Astrocyte (in vitro differentiated cells and primary cell): ENCODE data around the gene ARHGEF10L. TPM values are rescaled to one million over a fixed set of nuclear protein-coding genes. Genes with fewer than 3 reads are reported as not detected.

ENCODE experiments used
- DNase-seq: peaks from one replicate; pipeline ENCODE4 v3.0.0-alpha.2; 2010; ENCODE audit warnings: low read depth
- FAIRE-seq: peaks from 2 replicates; lab custom pipeline; 2011; peaks lifted over from hg19 to GRCh38; lab: Jason Lieb, UNC
- H2AFZ ChIP-seq: 2 replicates; pipeline ENCODE4 v1.6.0; 2012; ENCODE audit warnings: low read depth, low read length, inconsistent platforms
- H3K27ac ChIP-seq: 2 replicates; pipeline ENCODE4 v1.5.1; 2011; ENCODE audit warnings: low read depth, low read length, inconsistent platforms
- H3K27me3 ChIP-seq: 2 replicates; pipeline ENCODE4 v1.6.0; 2011; ENCODE audit warnings: low read length, inconsistent platforms; ENCODE audit not compliant: insufficient read depth
- H3K36me3 ChIP-seq: 2 replicates; pipeline ENCODE4 v1.5.1; 2011; ENCODE audit warnings: low read length, inconsistent platforms; ENCODE audit not compliant: insufficient read depth
- H3K4me1 ChIP-seq: 2 replicates; pipeline ENCODE4 v1.5.1; 2011; ENCODE audit warnings: low read length, inconsistent platforms; ENCODE audit not compliant: insufficient read depth
- H3K4me2 ChIP-seq: 2 replicates; pipeline ENCODE4 v1.6.0; 2012; ENCODE audit warnings: low read length, inconsistent platforms
- H3K4me3 ChIP-seq: 2 replicates; pipeline ENCODE4 v1.5.1; 2011; ENCODE audit warnings: low read depth, mild to moderate bottlenecking, low read length, inconsistent platforms; ENCODE audit not compliant: insufficient read depth
- H3K79me2 ChIP-seq: 2 replicates; pipeline ENCODE4 v1.6.0; 2012; ENCODE audit warnings: mild to moderate bottlenecking, low read length, inconsistent platforms; ENCODE audit not compliant: insufficient read depth
- H3K9ac ChIP-seq: 2 replicates; pipeline ENCODE4 v1.6.0; 2012; ENCODE audit warnings: mild to moderate bottlenecking, low read length, inconsistent platforms
- H3K9me3 ChIP-seq: 2 replicates; pipeline ENCODE4 v1.5.1; 2012; ENCODE audit warnings: low read depth, mild to moderate bottlenecking, low read length, inconsistent platforms; ENCODE audit not compliant: insufficient read depth
- H4K20me1 ChIP-seq: 2 replicates; pipeline ENCODE4 v1.6.0; 2012; ENCODE audit warnings: low read length, inconsistent platforms; ENCODE audit not compliant: insufficient read depth
- H3K27ac Mint-ChIP-seq: one replicate; pipeline ENCODE4 v1.8.0; 2021; ENCODE audit warnings: mild to moderate bottlenecking, mixed read lengths; ENCODE audit not compliant: unreplicated experiment
- H3K27me3 Mint-ChIP-seq: one replicate; pipeline ENCODE4 v1.8.0; 2021; ENCODE audit warnings: low read depth, mixed read lengths; ENCODE audit not compliant: unreplicated experiment
- H3K36me3 Mint-ChIP-seq: one replicate; pipeline ENCODE4 v1.8.0; 2021; ENCODE audit warnings: low read depth, mixed read lengths; ENCODE audit not compliant: unreplicated experiment
- H3K4me1 Mint-ChIP-seq: one replicate; pipeline ENCODE4 v1.8.0; 2021; ENCODE audit warnings: low read depth, mixed read lengths; ENCODE audit not compliant: unreplicated experiment
- H3K4me3 Mint-ChIP-seq: one replicate; pipeline ENCODE4 v1.8.0; 2021; ENCODE audit warnings: mild to moderate bottlenecking, moderate library complexity, mixed read lengths; ENCODE audit not compliant: unreplicated experiment
- H3K9me3 Mint-ChIP-seq: one replicate; pipeline ENCODE4 v1.8.0; 2021; ENCODE audit warnings: mild to moderate bottlenecking, mixed read lengths; ENCODE audit not compliant: unreplicated experiment
- CTCF ChIP-seq: IDR thresholded peaks from 2 replicates; pipeline ENCODE4 v1.5.1; 2011; ENCODE audit warnings: low read depth, mild to moderate bottlenecking, inconsistent platforms, low read length, moderate library complexity; ENCODE audit not compliant: insufficient read depth
- EZH2 ChIP-seq: IDR thresholded peaks from 2 replicates; pipeline ENCODE4 v1.6.1; 2012; ENCODE audit warnings: mild to moderate bottlenecking, low read length, inconsistent platforms; ENCODE audit not compliant: insufficient read depth
- total RNA-seq: library from RNA; stranded (reverse); gene quantifications from 2 replicates; pipeline ENCODE4 v1.2.1, GENCODE V29; 2021

Gene ARHGEF10L
- total RNA-seq, 1 donor from 2014 or later, result 14.2 TPM

- H3K4me1 ChIP-seq, result peaks cover 42% of the 10 kb centered on the region
- H3K4me3 Mint-ChIP-seq, result no peak overlapping the region
- H3K36me3 ChIP-seq, result no peaks in the 10 kb centered on the region
- H2AFZ ChIP-seq, result no peak overlapping the region
- no peak overlapping the region for H3K4me3 ChIP-seq
- TF ChIP-seq EZH2, result no peak
- DNase-seq (no peak), FAIRE-seq (no peak)
- H3K9me3 ChIP-seq, result no peaks in the 10 kb centered on the region
- no peaks in the 10 kb centered on the region for H3K36me3 Mint-ChIP-seq
- H3K27me3 Mint-ChIP-seq, result no peaks in the 10 kb centered on the region
- H3K4me2 ChIP-seq, result no peak overlapping the region
- H3K27ac ChIP-seq, result no peak overlapping the region
- H3K9me3 Mint-ChIP-seq, result peaks cover 2% of the 10 kb centered on the region
- H3K9ac ChIP-seq, result no peak overlapping the region
- peaks cover 71% of the 10 kb centered on the region for H4K20me1 ChIP-seq
- peaks cover 29% of the 10 kb centered on the region for H3K4me1 Mint-ChIP-seq
- no peaks in the 10 kb centered on the region for H3K27me3 ChIP-seq
- H3K79me2 ChIP-seq, result peaks cover 32% of the 10 kb centered on the region
- no peak overlapping the region for H3K27ac Mint-ChIP-seq
Observed at GRCh38 chr1:17549384-17549783, 9.9 kb downstream of the ARHGEF10L start.

- no peak overlapping the region for H2AFZ ChIP-seq
- no peak overlapping the region for H3K27ac ChIP-seq
- H3K36me3 Mint-ChIP-seq, result no peaks in the 10 kb centered on the region
- H3K4me2 ChIP-seq, result peak overlapping the region; percentile 48
- no peak for FAIRE-seq
- H3K27me3 ChIP-seq, result no peaks in the 10 kb centered on the region
- peaks cover 35% of the 10 kb centered on the region for H3K4me1 ChIP-seq
- H3K4me3 ChIP-seq, result no peak overlapping the region
- peak overlapping the region; percentile 27 for H3K4me3 Mint-ChIP-seq
- DNase-seq, result no peak
- peaks cover 21% of the 10 kb centered on the region for H3K4me1 Mint-ChIP-seq
- H3K27me3 Mint-ChIP-seq, result no peaks in the 10 kb centered on the region
- no peaks in the 10 kb centered on the region for H3K9me3 ChIP-seq
- no peaks in the 10 kb centered on the region for H3K36me3 ChIP-seq
- no peaks in the 10 kb centered on the region for H3K9me3 Mint-ChIP-seq
- no peak overlapping the region for H3K27ac Mint-ChIP-seq
- peaks cover 60% of the 10 kb centered on the region for H4K20me1 ChIP-seq
- peaks cover 22% of the 10 kb centered on the region for H3K79me2 ChIP-seq
- no peak overlapping the region for H3K9ac ChIP-seq
- TF ChIP-seq EZH2 (no peak), CTCF (no peak)
Observed at GRCh38 chr1:17550729-17551584, 11.5 kb downstream of the ARHGEF10L start.

GRCh38 chr1:17551755-17552234, 12.3 kb downstream of the ARHGEF10L start:
- no peak overlapping the region for H3K4me3 Mint-ChIP-seq
- Histone ChIP-seq H3K4me2 (peak overlapping the region; percentile 48), H3K27ac (no peak overlapping the region), H3K9ac (peak overlapping the region; percentile 8), H3K27me3 (no peaks in the 10 kb centered on the region), H3K36me3 (no peaks in the 10 kb centered on the region), H3K9me3 (no peaks in the 10 kb centered on the region), H3K4me3 (no peak overlapping the region), H2AFZ (no peak overlapping the region), H3K4me1 (peaks cover 26% of the 10 kb centered on the region), H4K20me1 (peaks cover 51% of the 10 kb centered on the region), H3K79me2 (peaks cover 17% of the 10 kb centered on the region)
- no peaks in the 10 kb centered on the region for H3K27me3 Mint-ChIP-seq
- peak overlapping the region; percentile 41 for H3K27ac Mint-ChIP-seq
- FAIRE-seq, result no peak
- no peak for TF ChIP-seq EZH2
- H3K36me3 Mint-ChIP-seq, result no peaks in the 10 kb centered on the region
- no peak for DNase-seq
- peaks cover 18% of the 10 kb centered on the region for H3K4me1 Mint-ChIP-seq
- no peaks in the 10 kb centered on the region for H3K9me3 Mint-ChIP-seq
